ENCODE results near the gene USP4. TPM values are rescaled to one million over a fixed set of nuclear protein-coding genes. Genes with fewer than 3 reads are reported as not detected.

The USP4 gene
- total and polyA plus RNA-seq, 2 of the 13 experiments (the other 11 are each of a cell fraction or from before 2014, with no cell fraction given), result 9.2 to 20.8 TPM

GRCh38 chr3:49255112-49255511, 84.7 kb downstream of the USP4 start:
- peaks cover 2% of the 10 kb centered on the region for H3K4me1 ChIP-seq (ENCODE audit: insufficient read depth, low read length)
- ChIA-PET POLR2A (no interaction called here), CTCF (ENCODE audit: low intra/inter-chr PET ratio, low total read pairs) (no interaction called here)
- no peak overlapping the region for H3K4me3 ChIP-seq (replicated peaks in 1 of 3; ENCODE audit: insufficient read depth in 1 of 3, low read depth in 2 of 3, low read length in 3 of 3)
- no peaks in the 10 kb centered on the region for H3K36me3 ChIP-seq (replicated peaks in 1 of 2; ENCODE audit: control insufficient read depth in 1 of 2, insufficient read depth in 2 of 2, low read length in 2 of 2)
- DNase-seq (ENCODE audit: low spot score), result no peak
- no peak overlapping the region for H3K27ac ChIP-seq (ENCODE audit: extremely low read length, insufficient read depth, low read length)
- BruUV-seq (replicated peaks), result no TSS peak
- TF ChIP-seq SRY (CRISPR knock-in tag; IDR thresholded peaks at IDR 0.05) (no peak), FOXA3 (CRISPR knock-in tag; IDR thresholded peaks at IDR 0.05) (no peak), BCL6 (CRISPR knock-in tag; IDR thresholded peaks at IDR 0.05) (no peak), CENPBD1 (CRISPR knock-in tag; IDR thresholded peaks at IDR 0.05; ENCODE audit: borderline replicate concordance, low read depth) (no peak), PRDM10 (CRISPR knock-in tag; IDR thresholded peaks at IDR 0.05; ENCODE audit: low read depth) (no peak), ZNF598 (CRISPR knock-in tag; IDR thresholded peaks at IDR 0.05; ENCODE audit: borderline replicate concordance) (no peak), PBX2 (CRISPR knock-in tag; IDR thresholded peaks at IDR 0.05) (no peak), ATF7-NPFF (CRISPR knock-in tag; IDR thresholded peaks at IDR 0.05; ENCODE audit: low read depth) (no peak)
- H3K9ac ChIP-seq (ENCODE audit: insufficient read depth, low read depth, low read length), result no peak overlapping the region
- H3K27me3 ChIP-seq (ENCODE audit: control insufficient read depth in 1 of 2, insufficient read depth in 2 of 2, low read length in 2 of 2), result no peaks in the 10 kb centered on the region
- no peaks in the 10 kb centered on the region for H4K20me1 ChIP-seq (ENCODE audit: insufficient read depth, low read length)
- no peaks in the 10 kb centered on the region for H3K79me2 ChIP-seq (ENCODE audit: insufficient read depth, low read length)
- no peak for ATAC-seq
- intact Hi-C loops (cut with micrococcal nuclease; ENCODE audit: unreplicated experiment), result no loop called here
- H2AFZ ChIP-seq (ENCODE audit: low read length), result no peak overlapping the region
- no peak overlapping the region for H3K4me2 ChIP-seq (ENCODE audit: low read depth, low read length)
- H3K9me3 ChIP-seq (ENCODE audit: low read length), result no peaks in the 10 kb centered on the region
- in situ Hi-C loops (cut with HindIII; ENCODE audit: extremely low pct_ligation_motif_present, low pct_unique_long_range_greater_than_20kb), result no loop called here
- 83% methylated on average over 1 of the region's 1 CpG for WGBS (ENCODE audit: low lambda C conversion rate)
- no peak for FAIRE-seq

Measured in HepG2 (cell line).